HCT116 (cell line): ENCODE measurements around the gene PCCB.

Source experiments
- EGR1 ChIP-seq: IDR thresholded peaks from 2 replicates; pipeline ENCODE4 v1.6.1; 2012; ENCODE audit warnings: low read depth
- EZH2 ChIP-seq: fragments of 200-600 bp; sonication (generic); IDR thresholded peaks from 2 replicates; pipeline ENCODE4 v1.6.1; 2017; ENCODE audit warnings: antibody characterized with exemption, mixed run types
- FOSL1 ChIP-seq: IDR thresholded peaks from 2 replicates; pipeline ENCODE4 v1.6.1; 2012; ENCODE audit warnings: low read depth
- JUND ChIP-seq: IDR thresholded peaks from 2 replicates; pipeline ENCODE4 v1.6.1; 2012
- MAX ChIP-seq: IDR thresholded peaks from 2 replicates; pipeline ENCODE4 v1.6.1; 2012
- POLR2A ChIP-seq: IDR thresholded peaks from 2 replicates; pipeline ENCODE4 v1.7.0; 2011; ENCODE audit warnings: borderline replicate concordance; ENCODE audit not compliant: insufficient read depth, insufficient read length; ENCODE audit errors: extremely low read depth
- RAD21 ChIP-seq: IDR thresholded peaks from 2 replicates; pipeline ENCODE4 v1.6.1; 2012; ENCODE audit warnings: low read depth, mild to moderate bottlenecking
- SRF ChIP-seq: IDR thresholded peaks from 2 replicates; pipeline ENCODE4 v1.6.1; 2012; ENCODE audit warnings: low read depth
- TCF7L2 ChIP-seq: IDR thresholded peaks from 2 replicates; pipeline ENCODE4 v1.7.0; 2011; ENCODE audit warnings: borderline replicate concordance, inconsistent platforms; ENCODE audit not compliant: insufficient read depth, insufficient read length; ENCODE audit errors: extremely low read depth
- YY1 ChIP-seq: IDR thresholded peaks from 2 replicates; pipeline ENCODE4 v1.6.1; 2011; ENCODE audit warnings: low read length, low read depth, moderate library complexity, mild to moderate bottlenecking; ENCODE audit not compliant: insufficient replicate concordance; ENCODE audit errors: extremely low read depth
- TF ChIP-seq, protein P1 (sequence below), 3 experiments: fragments of 200-600 bp in 1 of 3; sonication (generic) in 1 of 3; IDR thresholded peaks in 2 of 3; conservative IDR thresholded peaks in 1 of 3; 2 replicates each; pipeline ENCODE4 v1.5.1; 2012 to 2017; ENCODE audit warnings: low read depth in 2 of 3, low read length in 2 of 3, antibody characterized with exemption in 1 of 3, borderline replicate concordance in 1 of 3, control low read depth in 1 of 3, mild to moderate bottlenecking in 1 of 3, mixed read lengths in 1 of 3, mixed run types in 1 of 3, moderate library complexity in 1 of 3; ENCODE audit not compliant: insufficient read depth in 1 of 3
- TF ChIP-seq, protein P2 (sequence below): IDR thresholded peaks from 2 replicates; pipeline ENCODE4 v1.6.1; 2011; ENCODE audit warnings: mild to moderate bottlenecking, low read length, moderate library complexity; ENCODE audit not compliant: insufficient replicate concordance; ENCODE audit errors: extremely low read depth

- TF ChIP-seq RAD21 (no peak), POLR2A (no peak), TCF7L2 (no peak), SRF (no peak), YY1 (no peak), EGR1 (no peak), MAX (no peak), FOSL1 (no peak), EZH2 (no peak), JUND (no peak)
- TF ChIP-seq, protein P1, sequence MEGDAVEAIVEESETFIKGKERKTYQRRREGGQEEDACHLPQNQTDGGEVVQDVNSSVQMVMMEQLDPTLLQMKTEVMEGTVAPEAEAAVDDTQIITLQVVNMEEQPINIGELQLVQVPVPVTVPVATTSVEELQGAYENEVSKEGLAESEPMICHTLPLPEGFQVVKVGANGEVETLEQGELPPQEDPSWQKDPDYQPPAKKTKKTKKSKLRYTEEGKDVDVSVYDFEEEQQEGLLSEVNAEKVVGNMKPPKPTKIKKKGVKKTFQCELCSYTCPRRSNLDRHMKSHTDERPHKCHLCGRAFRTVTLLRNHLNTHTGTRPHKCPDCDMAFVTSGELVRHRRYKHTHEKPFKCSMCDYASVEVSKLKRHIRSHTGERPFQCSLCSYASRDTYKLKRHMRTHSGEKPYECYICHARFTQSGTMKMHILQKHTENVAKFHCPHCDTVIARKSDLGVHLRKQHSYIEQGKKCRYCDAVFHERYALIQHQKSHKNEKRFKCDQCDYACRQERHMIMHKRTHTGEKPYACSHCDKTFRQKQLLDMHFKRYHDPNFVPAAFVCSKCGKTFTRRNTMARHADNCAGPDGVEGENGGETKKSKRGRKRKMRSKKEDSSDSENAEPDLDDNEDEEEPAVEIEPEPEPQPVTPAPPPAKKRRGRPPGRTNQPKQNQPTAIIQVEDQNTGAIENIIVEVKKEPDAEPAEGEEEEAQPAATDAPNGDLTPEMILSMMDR (IDR thresholded peaks at IDR 0.05 in 2 of 3, conservative IDR thresholded peaks at IDR 0.05 in 1 of 3; ENCODE audit: borderline replicate concordance in 1 of 3, insufficient read depth in 1 of 3, low read depth in 2 of 3, low read length in 2 of 3), result no peak
- TF ChIP-seq, protein P2, sequence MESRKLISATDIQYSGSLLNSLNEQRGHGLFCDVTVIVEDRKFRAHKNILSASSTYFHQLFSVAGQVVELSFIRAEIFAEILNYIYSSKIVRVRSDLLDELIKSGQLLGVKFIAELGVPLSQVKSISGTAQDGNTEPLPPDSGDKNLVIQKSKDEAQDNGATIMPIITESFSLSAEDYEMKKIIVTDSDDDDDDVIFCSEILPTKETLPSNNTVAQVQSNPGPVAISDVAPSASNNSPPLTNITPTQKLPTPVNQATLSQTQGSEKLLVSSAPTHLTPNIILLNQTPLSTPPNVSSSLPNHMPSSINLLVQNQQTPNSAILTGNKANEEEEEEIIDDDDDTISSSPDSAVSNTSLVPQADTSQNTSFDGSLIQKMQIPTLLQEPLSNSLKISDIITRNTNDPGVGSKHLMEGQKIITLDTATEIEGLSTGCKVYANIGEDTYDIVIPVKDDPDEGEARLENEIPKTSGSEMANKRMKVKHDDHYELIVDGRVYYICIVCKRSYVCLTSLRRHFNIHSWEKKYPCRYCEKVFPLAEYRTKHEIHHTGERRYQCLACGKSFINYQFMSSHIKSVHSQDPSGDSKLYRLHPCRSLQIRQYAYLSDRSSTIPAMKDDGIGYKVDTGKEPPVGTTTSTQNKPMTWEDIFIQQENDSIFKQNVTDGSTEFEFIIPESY, result no peak
These were observed 11.7 kb downstream of the PCCB start for GRCh38 chr3:136261826-136262225.
